ENCODE measurements around the gene ZFP69. TPM values are rescaled to one million over a fixed set of nuclear protein-coding genes. Genes with fewer than 3 reads are reported as not detected.

Gene ZFP69
- total and polyA plus RNA-seq, 4 donors = 0.96 to 1.9 (median 1.2) TPM

- peaks cover 23 to 59% (median 32%) of the 10 kb centered on the region in 4 donors for H3K9me3 ChIP-seq (ENCODE audit: control insufficient read depth in 4 of 4, low read length in 3 of 4)
- H3K4me1 ChIP-seq (ENCODE audit: control insufficient read depth in 4 of 4, insufficient read depth in 4 of 4, low read length in 3 of 4) = no peaks in the 10 kb centered on the region
- peaks cover 0 to 10% (median 0%) of the 10 kb centered on the region in 4 donors for H3K36me3 ChIP-seq (ENCODE audit: control insufficient read depth in 4 of 4, insufficient read depth in 3 of 4, low read depth in 1 of 4, low read length in 3 of 4)
- H3K9ac ChIP-seq (ENCODE audit: low read depth in 1 of 2, low read length in 2 of 2) = no peak overlapping the region
- no peaks in the 10 kb centered on the region for H3K27me3 ChIP-seq (ENCODE audit: control insufficient read depth in 4 of 4, insufficient read depth in 4 of 4, low read length in 3 of 4)
- DNase-seq (ENCODE audit: low spot score) = no peak
- 94% methylated on average over 2 of the region's 2 CpGs for WGBS
- TF ChIP-seq JUND (IDR thresholded peaks at IDR 0.05) (no peak), MAX (IDR thresholded peaks at IDR 0.05) (no peak), TAF1 (conservative IDR thresholded peaks at IDR 0.05) (no peak), ZBTB33 (IDR thresholded peaks at IDR 0.05) (no peak), FOXA2 (IDR thresholded peaks at IDR 0.05) (no peak), RAD21 (IDR thresholded peaks at IDR 0.05) (no peak), NR2F2 (IDR thresholded peaks at IDR 0.05) (no peak), RXRA (IDR thresholded peaks at IDR 0.05) (no peak), SP1 (IDR thresholded peaks at IDR 0.05) (no peak), FOXA1 (IDR thresholded peaks at IDR 0.05) (no peak), ATF3 (IDR thresholded peaks at IDR 0.05) (no peak)
- H3K27ac ChIP-seq (ENCODE audit: low read depth in 1 of 2, low read length in 2 of 2) = no peak overlapping the region
- peak overlapping the region in 1 of 3 donors; percentile 5 for H3K4me3 ChIP-seq (ENCODE audit: low read depth in 1 of 3, low read length in 3 of 3)
Observed at GRCh38 chr1:40469327-40469726, 7.8 kb upstream of the ZFP69 start.

GRCh38 chr1:40475268-40475667 is 1.8 kb upstream of the ZFP69 start:
- Histone ChIP-seq H3K9me3 (ENCODE audit: control insufficient read depth in 4 of 4, low read length in 3 of 4) (peaks cover 0 to 19% (median 8%) of the 10 kb centered on the region in 4 donors), H3K4me1 (ENCODE audit: control insufficient read depth in 4 of 4, insufficient read depth in 4 of 4, low read length in 3 of 4) (peaks cover 0 to 12% (median 4%) of the 10 kb centered on the region in 4 donors), H3K36me3 (ENCODE audit: control insufficient read depth in 4 of 4, insufficient read depth in 3 of 4, low read depth in 1 of 4, low read length in 3 of 4) (peaks cover 0 to 2% (median 0%) of the 10 kb centered on the region in 4 donors), H3K27me3 (ENCODE audit: control insufficient read depth in 4 of 4, insufficient read depth in 4 of 4, low read length in 3 of 4) (no peaks in the 10 kb centered on the region), H3K4me3 (ENCODE audit: low read depth in 1 of 3, low read length in 3 of 3) (no peak overlapping the region), H3K27ac (ENCODE audit: low read depth in 1 of 2, low read length in 2 of 2) (no peak overlapping the region), H3K9ac (ENCODE audit: low read depth in 1 of 2, low read length in 2 of 2) (no peak overlapping the region)
- no peak for DNase-seq (ENCODE audit: low spot score)
- 94% methylated on average over 2 of the region's 2 CpGs for WGBS
- TF ChIP-seq GABPA (IDR thresholded peaks at IDR 0.05 in 1 of 2, conservative IDR thresholded peaks at IDR 0.05 in 1 of 2) (no peak), TAF1 (conservative IDR thresholded peaks at IDR 0.05) (no peak)

GRCh38 chr1:40477678-40478053 is 576 bp downstream of the ZFP69 start:
- peak; percentile 39 for DNase-seq (ENCODE audit: low spot score)
- TF ChIP-seq CTCF (IDR thresholded peaks at IDR 0.05; ENCODE audit: low read depth, low read length, missing input control) (no peak), YY1 (IDR thresholded peaks at IDR 0.05) (no peak), EGR1 (IDR thresholded peaks at IDR 0.05; ENCODE audit: low read depth in 2 of 2) (no peak), JUND (IDR thresholded peaks at IDR 0.05) (no peak), ATF3 (IDR thresholded peaks at IDR 0.05) (no peak), FOXA1 (IDR thresholded peaks at IDR 0.05) (no peak), TAF1 (conservative IDR thresholded peaks at IDR 0.05) (no peak), NR2F2 (IDR thresholded peaks at IDR 0.05) (no peak), HNF4G (IDR thresholded peaks at IDR 0.05) (no peak), RXRA (IDR thresholded peaks at IDR 0.05) (no peak), HNF4A (conservative IDR thresholded peaks at IDR 0.05) (no peak), ZBTB33 (IDR thresholded peaks at IDR 0.05) (no peak), REST (IDR thresholded peaks at IDR 0.05) (no peak), FOXA2 (IDR thresholded peaks at IDR 0.05) (no peak)

More at GRCh38 chr1:40477678-40478053, 576 bp downstream of the ZFP69 start:
- H3K9me3 ChIP-seq (ENCODE audit: control insufficient read depth in 4 of 4, low read length in 3 of 4) = peaks cover 0 to 17% (median 4%) of the 10 kb centered on the region in 4 donors
- no peaks in the 10 kb centered on the region for H3K27me3 ChIP-seq (ENCODE audit: control insufficient read depth in 4 of 4, insufficient read depth in 4 of 4, low read length in 3 of 4)
- H3K4me1 ChIP-seq (ENCODE audit: control insufficient read depth in 4 of 4, insufficient read depth in 4 of 4, low read length in 3 of 4) = peaks cover 0 to 12% (median 4%) of the 10 kb centered on the region in 4 donors
- H3K9ac ChIP-seq (ENCODE audit: low read depth in 1 of 2, low read length in 2 of 2) = peak overlapping the region; percentile 10 to 94
- H3K36me3 ChIP-seq (ENCODE audit: control insufficient read depth in 4 of 4, insufficient read depth in 3 of 4, low read depth in 1 of 4, low read length in 3 of 4) = peaks cover 2 to 4% (median 4%) of the 10 kb centered on the region in 4 donors
- peak overlapping the region; percentile 88 to 95 (median 92) for H3K4me3 ChIP-seq (ENCODE audit: low read depth in 1 of 3, low read length in 3 of 3)
- peak overlapping the region in 1 of 2 donors; percentile 14 for H3K27ac ChIP-seq (ENCODE audit: low read depth in 1 of 2, low read length in 2 of 2)
- 7% methylated on average over 17 of the region's 17 CpGs for WGBS

Data from liver (tissue), 9 donors.